ENCODE results near the gene BAZ1A.

Gene BAZ1A

GRCh38 chr14:34733245-34733644 lies 141.9 kb downstream of the BAZ1A start:
- TF ChIP-seq CTCF (IDR thresholded peaks at IDR 0.05; ENCODE audit: low read depth, low read length, missing control alignments) = no peak
- H3K4me3 ChIP-seq (replicated peaks; ENCODE audit: low read depth, low read length) = no peak overlapping the region
- DNase-seq (ENCODE audit: extremely low read depth, low read depth) = no peak

DNA sequence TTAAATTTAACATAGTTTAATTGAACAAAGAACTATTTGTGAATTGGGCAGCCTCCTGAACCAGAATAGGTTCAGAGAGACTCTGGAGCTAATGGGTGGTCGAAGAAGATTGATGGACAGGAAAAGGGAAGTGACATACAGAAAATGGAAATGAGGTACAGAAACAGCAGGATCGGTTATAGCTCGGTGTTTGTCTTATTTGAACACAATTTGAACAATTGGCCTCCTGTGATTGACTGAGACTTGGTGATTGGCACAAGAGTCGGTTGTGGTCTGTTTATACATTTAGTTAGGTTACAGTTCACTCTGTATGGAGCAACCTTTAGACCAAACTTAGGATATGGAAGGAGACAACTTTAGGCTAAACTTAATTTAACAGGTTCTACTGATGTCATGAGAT lies 142.4 kb downstream of the BAZ1A start:
- TF ChIP-seq CTCF (IDR thresholded peaks at IDR 0.05; ENCODE audit: low read depth, low read length, missing control alignments) = no peak
- DNase-seq (ENCODE audit: extremely low read depth, low read depth) = no peak
- no peak overlapping the region for H3K4me3 ChIP-seq (replicated peaks; ENCODE audit: low read depth, low read length)

DNA sequence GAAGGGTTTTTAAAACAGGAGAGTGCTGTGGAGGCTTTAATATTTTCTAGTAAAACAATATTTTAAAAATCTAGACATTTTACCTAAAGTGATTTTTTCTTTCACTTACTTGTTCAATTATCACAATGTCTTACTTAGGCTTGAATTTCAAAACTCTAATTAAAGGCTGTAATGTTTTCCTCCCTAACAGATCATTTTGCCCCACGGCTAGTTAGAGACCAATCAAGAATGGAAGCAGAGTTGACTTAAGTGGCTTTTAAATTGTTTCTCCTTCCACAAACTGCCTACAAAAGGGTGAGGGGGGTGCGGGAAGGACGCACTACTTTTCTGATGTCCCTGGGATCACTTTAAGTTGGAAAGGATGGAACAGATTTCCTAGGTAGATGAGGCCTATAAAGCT lies 151.3 kb downstream of the BAZ1A start:
- no peak for TF ChIP-seq CTCF (IDR thresholded peaks at IDR 0.05; ENCODE audit: low read depth, low read length, missing control alignments)
- H3K4me3 ChIP-seq (replicated peaks; ENCODE audit: low read depth, low read length) = no peak overlapping the region
- DNase-seq (ENCODE audit: extremely low read depth, low read depth) = no peak

DNA sequence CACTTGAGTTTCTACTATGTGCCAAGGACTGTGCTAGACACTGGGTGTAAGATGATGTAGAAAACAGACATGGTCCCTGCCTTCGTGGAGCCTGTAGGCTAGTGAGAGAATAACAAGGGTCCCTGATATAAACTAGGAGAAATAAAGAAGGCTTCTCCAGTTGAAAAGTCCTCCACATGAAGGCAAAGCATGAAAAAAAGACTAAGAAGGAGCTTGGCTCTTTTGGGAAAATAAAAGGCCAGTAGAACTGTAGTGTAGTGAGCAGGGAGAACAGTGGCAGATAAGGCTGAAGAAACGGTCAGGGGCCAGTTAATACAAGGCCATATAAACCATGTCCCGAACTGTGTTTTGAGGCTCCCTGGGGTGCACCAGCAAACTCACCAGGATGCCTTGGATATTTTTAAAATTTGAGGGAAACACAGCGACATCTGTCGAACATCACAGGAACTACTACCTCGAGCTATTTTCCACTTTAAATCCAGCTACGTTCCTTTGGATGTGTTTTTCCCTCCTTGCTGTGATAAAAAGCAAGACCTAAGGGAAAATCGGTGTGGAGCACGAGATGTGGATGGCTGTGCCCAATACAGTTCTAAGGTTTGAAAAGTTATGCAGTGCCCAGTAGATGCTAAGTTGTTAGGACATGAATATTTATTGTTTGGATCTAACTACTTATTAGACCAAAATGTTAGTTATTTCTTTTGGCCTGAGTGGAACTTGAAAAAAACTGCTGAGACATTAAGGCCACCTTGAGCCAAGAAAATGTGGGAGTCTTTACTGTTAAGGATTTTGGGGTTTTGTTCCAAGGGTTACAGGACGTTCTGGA lies 152.2 kb downstream of the BAZ1A start:
- peak; percentile 62 for DNase-seq (ENCODE audit: extremely low read depth, low read depth)
- peak; percentile 73 for TF ChIP-seq CTCF (IDR thresholded peaks at IDR 0.05; ENCODE audit: low read depth, low read length, missing control alignments)
- no peak overlapping the region for H3K4me3 ChIP-seq (replicated peaks; ENCODE audit: low read depth, low read length)

DNA sequence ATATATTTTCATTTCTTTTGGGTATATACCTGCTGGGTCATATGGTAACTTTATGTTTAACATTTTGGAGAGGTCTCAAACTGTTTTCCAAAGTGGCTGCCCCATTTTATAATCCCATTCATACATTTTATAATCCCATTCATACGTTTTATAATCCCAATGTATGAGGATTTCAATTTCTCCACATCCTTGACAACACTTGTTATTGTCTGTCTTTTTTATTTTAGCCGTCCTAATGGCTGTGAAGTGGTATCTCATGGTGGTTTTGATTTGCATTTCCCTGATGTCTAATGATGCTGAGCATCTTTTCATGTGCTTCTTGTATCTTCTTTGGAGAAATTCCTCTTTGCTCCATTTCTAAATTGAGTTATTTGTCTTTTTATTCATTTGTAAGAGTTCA lies 154.0 kb downstream of the BAZ1A start:
- no peak overlapping the region for H3K4me3 ChIP-seq (replicated peaks; ENCODE audit: low read depth, low read length)
- no peak for TF ChIP-seq CTCF (IDR thresholded peaks at IDR 0.05; ENCODE audit: low read depth, low read length, missing control alignments)
- DNase-seq (ENCODE audit: extremely low read depth, low read depth) = no peak

DNA sequence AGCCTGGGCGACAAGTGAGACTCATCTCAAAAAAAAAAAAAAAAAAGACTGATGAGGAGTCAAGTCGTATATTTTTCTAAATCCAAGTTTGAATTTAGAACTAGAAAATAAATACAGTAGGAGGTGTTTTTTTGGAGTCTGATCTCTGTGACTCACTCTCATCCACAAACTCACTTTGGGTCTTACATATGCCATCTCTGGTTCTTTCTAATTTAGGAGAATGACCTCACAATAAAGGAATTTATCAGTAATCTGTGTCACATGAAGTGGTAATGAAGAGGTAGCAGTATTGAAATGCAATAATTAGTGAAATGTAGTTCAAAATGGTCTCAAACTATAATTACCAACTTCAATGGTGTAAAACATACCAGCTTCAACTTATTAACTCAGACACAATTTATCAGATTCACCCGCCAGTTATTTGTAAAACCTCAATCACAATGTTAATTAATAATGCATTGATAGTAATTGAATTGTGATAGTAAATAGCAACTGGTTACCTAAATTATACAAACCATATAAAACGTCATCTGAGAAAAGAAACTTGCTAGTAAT lies 156.3 kb downstream of the BAZ1A start:
- H3K4me3 ChIP-seq (replicated peaks; ENCODE audit: low read depth, low read length) = no peak overlapping the region
- DNase-seq (ENCODE audit: extremely low read depth, low read depth) = no peak
- no peak for TF ChIP-seq CTCF (IDR thresholded peaks at IDR 0.05; ENCODE audit: low read depth, low read length, missing control alignments)
